GM18868 (cell line): Measurements from ENCODE around the gene ART1.
"Not testable (repeated sequence)": the region's sequence is repeated elsewhere in the genome, so short reads cannot be mapped to it uniquely, and the experiment has no call there.

ENCODE experiments used
- ATAC-seq: cut with Tn5 transposase; IDR thresholded peaks from one replicate; pipeline ENCODE4 v1.9.1; 2021; ENCODE audit warnings: mild to moderate bottlenecking, moderate library complexity; ENCODE audit not compliant: unreplicated experiment

Gene ART1

DNA sequence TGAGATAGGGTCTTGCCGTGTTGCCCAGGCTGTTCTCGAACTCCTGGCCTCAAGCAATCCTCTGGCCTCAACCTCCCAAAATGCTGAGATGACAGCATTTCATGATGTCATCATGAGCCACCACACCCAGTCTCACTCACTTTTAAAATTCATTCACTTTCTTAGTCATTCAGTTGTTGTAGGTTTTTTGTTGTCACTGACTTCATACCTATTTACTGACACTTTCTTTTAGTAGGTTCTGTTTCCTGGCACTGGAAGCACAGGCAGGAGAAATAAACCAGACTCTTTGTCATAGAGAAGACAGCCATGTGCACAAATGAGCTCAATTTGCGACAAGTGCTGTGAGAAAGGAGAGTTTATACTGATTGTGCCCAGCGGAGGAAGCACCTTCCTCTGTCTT, 13.6 kb upstream of the ART1 start:
- ATAC-seq, result no peak

DNA sequence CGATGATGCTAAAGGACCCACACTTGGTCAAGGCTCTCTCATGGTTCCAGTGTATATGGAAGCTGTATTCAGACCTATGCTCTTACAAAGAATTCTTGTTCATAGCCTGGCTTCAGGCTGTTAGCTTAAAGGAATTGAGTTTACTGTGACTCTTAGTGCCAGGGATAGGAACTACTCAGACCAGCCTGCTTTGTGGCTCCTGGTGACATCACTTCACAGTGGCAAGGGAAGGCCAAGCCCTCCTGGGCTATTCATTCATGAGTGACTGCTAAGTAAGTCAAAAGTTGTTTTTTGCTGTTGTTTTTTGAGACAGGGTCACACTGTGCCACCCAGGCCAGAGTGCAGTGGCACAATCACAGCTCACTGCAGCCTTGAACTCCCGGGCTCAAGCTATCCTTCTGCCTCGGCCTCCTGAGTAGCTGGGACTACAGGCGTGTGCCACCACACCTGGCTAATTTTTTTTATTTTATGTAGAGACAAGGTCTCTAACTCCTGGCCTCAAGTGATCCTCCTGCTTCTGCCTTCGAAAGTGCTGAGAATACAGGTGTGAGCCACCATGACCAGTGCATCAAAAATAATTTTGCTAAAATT, 12.8 kb upstream of the ART1 start:
- ATAC-seq, result no peak

DNA sequence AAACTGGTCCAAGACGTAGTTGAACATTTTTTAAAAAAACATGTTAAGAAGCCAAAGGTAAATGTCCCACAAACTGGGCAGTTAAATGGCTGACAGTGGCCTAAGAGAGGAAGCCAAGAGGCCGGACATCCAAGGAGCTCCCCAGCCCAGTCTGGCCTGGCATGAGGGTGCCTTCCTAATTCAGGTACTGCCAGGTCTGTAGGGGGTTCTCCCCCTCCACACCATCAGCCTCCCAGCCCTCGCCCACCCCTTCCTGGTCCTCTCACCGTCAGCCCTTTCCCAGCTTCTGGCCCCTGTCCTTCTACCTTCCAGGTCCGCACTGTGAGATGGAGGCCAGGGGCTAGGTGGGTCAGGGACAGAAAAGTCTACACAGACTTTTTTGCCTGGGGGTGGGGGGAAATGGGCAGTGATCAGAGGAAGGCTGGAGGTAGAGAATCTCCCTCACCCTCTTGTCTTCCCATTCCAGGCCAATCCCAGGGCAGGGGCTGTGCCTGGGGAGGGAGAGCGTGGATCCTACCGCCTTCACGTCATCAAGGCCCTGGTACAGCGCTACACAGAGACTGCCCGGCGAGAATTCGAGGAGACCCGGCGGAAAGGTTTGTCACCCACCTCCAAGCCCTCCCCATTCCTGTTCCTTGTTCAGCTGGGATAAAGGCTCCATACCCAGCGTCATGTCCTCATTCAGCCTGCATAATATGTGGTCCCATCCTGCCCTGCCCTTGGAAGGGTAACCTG, 9.1 kb upstream of the ART1 start:
- no peak for ATAC-seq

DNA sequence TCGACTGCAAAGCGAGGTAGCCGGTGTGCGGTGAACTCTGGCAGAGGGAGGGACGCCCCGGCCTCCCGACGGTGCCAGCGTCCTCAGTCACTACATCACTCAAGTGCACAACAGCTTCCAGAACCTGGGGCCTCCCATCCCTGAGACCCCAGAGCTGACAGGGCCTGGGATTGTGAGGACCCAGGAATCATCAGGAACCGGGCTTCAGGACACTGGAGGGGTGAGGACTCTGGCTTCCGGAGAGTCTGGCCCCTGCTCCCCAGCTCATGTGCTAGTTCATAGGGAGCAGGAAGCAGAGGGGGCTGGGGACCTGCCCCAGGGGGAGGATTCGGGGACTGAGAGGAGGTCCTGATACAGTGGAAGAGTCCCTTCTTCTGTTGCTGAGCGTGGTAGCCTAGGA, 7.7 kb upstream of the ART1 start:
- ATAC-seq, result no peak

DNA sequence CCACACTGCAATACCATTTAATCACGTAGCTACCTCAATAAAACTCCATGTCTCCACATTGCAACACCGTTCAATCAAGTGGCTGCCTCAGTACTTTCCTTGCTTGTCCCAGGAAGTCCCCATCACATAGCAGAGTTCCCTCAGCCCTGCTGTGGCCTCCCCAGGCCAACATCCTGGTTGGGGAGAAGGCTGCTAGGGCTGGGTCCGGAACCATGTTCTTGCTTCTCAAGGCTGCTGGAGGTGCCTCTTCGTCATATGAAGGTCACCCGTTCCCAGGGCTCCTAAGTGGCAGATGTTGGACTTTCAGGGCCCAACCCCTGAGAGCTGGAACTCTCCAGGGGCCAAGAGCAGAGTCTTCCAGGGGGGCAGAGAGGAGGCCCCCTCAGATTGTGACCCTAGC, 6.4 kb upstream of the ART1 start:
- ATAC-seq, result no peak

DNA sequence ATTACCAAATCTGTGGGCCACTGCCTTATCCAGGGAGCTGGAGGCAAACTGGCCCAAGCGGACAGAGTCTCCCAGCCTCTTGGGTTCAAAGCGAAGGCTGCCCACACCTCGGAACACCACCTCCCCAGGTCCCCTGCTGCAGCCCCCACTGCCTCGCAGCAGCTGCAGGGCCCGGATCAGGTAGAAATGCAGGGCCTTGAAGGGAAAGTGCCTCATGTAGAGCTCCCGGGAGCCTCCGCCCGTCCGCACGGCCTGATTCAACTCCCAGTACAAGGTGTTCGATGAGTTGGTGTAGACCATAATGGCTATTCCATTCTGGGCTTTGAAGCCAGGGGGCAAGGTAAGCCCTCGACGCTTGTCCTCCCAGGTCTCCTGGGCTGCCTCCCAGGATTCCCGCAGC, 5.1 kb upstream of the ART1 start:
- ATAC-seq, result no peak

DNA sequence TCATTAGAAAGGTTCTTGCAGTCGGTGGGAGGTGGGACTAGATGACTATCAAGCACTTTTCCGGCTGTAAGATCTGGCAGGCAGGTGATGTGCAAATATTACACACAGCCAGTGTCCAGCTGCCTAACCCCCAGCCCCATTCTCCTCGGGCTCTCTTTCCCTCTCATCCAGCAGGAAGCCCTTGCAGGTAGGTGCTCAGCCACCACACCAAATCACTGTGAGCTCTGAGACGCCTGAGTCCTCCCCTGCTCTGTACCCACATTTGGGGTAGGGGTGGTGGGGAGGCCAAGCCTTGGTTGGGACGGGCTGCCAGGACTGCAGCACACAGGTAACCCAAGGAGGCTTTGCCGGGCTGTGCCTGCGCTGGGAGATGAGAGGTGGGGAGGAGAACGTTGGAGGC, 3.7 kb upstream of the ART1 start:
- no peak for ATAC-seq

DNA sequence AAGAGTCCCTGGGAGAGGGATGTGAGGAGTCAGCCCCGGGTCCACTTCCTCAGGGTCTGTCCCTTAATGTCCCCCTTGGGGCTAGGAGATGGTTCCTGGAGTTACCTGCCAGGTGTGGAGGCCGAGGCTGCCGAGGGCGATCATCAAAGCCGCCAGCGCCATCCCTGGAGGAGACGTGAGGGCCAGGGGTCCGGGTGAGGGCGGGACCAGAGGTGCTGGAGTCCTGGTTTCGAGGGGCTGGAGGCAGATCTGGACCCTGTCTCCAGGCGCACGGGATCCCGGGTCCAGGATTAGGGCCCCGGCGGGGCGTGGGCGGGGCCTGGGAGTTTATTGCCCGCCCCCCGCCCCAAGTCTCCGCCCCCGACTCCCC, 3.2 kb upstream of the ART1 start, which contains the start of gene ART5:
TSS of gene ART5 (minus strand) at position 292 of the 370 bp plus-strand sequence. CDS start at position 162, 130 bp downstream.
- no peak for ATAC-seq

DNA sequence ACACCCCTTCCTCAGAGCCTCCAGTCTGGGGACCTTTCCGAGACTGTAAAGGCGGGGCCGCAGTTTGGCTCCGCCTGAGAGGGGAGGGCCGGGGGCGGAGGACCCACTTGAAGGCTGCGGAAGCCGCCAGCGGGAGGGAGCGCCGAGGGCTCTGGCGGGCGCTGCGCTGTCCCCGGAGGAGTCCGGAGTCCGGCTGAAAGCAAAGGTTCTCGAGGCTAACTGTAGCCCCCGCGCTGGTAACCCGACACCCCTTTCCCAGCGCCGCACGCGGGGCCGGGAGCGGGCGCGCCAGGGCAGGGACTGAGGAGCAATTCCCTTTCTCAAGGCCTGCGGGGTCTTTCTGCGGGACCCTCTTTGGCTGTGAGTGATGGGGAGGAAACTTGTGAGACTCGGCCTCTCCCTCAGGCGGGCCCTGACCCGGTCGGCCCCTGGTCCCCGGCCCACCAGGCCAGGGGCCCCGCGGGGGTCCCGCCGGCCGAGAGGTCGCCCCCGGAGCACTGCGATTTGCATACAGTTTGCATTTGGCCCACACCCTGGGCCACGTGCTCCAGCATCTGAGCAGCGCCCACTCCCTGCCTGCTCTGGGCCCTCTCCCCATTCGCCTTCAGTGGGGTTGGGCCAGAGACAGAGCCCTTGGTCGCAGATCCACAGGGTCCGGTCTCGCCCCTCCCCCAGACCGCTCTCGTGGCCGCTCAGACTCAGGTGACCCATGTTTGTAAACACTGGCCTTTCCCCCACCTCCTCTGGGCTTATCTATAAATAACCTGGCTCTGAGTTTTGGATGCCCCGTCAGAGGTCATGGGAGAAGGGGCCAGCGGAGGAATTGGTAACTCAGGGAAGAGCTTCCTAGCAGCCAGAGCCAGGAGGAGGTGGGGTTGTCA, 2.6 kb upstream of the ART1 start:
- ATAC-seq, result peak; percentile 76

DNA sequence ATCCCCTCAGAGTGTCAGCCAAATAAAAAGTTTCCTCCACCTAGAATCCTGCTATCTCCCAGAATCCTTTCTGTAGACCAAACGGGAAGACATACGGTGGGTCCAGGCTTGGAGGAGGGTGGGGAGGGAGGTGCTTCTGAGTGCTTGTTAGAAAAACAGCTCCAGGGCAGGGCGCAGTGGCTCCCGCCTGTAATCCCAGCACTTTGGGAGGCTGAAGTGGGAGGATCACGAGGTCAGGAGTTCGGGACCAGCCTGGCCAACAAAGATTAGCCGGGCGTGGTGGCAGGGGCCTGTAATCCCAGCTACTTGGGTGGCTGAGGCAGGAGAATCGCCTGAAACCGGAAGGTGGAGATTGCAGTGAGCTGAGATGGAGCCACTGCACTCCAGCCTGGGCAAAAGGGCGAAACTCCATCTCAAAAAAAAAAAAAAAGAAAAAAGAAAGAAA, 1.8 kb upstream of the ART1 start:
- ATAC-seq, result not testable (repeated sequence)

DNA sequence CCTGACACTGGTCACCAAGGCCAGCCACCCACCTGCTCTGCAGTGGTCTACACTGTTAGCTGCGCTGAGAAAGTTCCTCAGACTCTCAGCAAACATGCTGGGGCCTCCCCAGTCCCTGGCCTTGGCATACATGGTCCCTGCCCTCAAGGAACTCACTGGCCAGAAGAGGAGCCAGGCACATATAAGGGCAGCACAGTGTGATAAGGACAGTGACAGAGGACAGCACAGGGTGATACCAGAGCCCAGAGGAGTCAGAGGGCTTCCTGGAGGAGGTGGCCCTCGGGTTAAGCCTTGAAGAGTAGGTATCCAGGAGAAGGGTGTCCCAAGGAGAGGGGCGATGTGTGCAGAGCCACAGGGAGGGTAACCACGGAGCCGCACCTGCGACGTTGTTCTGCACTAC, 624 bp downstream of the ART1 start:
- no peak for ATAC-seq

DNA sequence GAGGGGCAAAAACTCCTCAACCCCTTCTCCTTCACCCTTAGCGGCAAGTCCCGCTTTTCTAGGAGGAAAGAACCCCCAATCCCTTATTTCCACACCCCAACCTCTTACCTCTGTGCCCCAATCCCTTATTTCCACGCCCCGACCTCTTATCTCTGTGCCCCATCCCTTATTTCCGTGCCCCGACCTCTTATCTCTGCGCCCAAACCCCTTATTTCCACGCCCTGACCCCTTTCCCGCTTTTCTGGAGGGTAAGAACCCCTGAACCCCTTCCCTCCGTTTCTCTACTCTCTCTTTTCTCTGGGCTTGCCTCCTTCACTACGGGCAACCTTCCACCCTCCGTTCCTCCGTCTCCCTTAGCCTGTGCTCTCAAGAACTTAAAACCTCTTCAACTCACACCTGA, 3.9 kb downstream of the ART1 start:
- not testable (repeated sequence) for ATAC-seq

DNA sequence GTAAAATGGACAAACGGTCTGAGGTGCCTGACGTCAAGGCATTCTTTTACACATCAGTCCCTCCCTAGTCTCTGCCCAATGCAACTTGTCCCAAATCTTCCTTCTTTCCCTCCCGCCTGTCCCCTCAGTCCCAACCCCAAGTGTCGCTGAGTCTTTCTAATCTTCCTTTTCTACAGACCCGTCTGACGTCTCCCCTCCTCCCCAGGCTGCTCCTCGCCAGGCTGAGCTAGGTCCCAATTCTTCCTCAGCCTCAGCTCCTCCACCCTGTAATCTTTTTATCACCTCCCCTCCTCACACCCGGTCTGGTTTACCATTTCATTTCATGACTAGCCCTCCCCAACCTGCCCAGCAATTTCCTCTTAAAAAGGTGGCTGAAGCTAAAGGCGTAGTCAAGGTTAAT, 4.4 kb downstream of the ART1 start:
- ATAC-seq, result not testable (repeated sequence)

DNA sequence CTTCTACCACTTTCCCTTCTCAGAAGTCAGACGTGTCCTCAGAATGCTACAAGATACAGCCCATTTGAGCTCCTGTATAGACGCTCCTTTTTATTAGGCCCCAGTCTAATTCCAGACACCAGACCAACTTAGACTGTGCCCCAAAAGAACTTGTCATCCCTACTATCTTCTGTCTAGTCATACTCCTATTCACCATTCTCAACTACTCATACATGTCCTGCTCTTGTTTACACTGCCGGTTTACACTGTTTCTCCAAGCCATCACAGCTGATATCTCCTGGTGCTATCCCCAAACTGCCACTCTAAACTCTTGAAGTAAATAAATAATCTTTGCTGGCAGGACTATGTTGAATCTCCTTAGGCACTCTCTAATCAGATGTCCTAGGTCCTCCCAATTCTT, 7.6 kb downstream of the ART1 start:
- not testable (repeated sequence) for ATAC-seq

DNA sequence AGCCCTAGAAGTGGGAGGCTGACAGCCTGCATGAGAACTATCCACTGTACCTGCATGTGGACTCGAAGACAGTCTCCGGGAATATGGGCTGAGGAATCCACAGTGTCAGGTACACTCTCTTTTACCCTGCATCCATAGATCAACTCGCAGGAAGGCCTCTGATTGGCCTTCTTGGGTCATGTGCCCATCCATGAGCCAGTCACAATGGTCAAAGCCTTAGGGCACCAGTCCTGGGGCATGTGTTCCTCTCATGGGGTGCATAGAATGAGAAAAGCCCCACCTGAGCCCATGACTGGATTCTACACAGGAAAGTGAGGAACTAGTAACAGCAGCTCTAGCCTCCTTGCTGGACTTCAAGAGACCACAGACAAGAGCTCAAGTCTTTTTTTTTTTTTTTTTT, 10.6 kb downstream of the ART1 start:
- ATAC-seq, result no peak

DNA sequence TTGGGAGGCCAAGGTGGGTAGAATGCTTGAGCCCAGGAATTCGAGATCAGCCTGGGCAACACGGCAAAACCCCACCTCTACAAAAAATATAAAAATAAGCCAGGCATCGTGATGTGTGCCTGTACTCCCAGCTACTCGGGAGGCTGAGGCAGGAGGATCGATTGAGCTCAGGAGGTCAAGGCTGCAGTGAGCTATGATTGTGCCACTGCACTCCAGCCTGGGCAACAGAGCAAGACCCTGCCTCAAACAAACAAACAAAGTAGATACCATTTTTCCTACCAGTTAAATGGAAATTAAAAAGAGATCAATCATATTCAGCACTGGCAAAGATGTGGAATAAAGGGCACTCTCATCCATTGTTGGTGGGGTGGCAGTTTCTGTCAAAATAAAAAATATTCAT, 12.4 kb downstream of the ART1 start:
- not testable (repeated sequence) for ATAC-seq

DNA sequence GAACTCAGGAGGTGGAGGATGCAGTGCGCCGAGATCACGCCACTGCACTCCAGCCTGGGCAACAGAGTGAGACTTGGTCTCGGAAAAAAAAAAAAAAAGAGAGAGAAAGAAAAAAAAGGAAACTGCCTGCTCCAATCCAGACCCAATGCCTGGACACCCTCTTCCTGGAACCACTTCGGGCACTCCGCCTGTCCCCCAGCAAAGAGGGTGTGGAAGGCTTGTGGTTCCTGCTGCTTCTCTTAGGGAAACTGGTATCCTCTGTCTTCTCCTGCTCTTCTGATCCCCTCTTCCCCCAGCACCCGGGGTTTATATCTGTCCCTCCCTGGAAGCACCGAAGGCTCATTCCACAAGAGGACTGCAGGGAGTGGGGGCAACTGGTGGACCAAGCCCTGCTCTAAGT, 13.3 kb downstream of the ART1 start:
- no peak for ATAC-seq

DNA sequence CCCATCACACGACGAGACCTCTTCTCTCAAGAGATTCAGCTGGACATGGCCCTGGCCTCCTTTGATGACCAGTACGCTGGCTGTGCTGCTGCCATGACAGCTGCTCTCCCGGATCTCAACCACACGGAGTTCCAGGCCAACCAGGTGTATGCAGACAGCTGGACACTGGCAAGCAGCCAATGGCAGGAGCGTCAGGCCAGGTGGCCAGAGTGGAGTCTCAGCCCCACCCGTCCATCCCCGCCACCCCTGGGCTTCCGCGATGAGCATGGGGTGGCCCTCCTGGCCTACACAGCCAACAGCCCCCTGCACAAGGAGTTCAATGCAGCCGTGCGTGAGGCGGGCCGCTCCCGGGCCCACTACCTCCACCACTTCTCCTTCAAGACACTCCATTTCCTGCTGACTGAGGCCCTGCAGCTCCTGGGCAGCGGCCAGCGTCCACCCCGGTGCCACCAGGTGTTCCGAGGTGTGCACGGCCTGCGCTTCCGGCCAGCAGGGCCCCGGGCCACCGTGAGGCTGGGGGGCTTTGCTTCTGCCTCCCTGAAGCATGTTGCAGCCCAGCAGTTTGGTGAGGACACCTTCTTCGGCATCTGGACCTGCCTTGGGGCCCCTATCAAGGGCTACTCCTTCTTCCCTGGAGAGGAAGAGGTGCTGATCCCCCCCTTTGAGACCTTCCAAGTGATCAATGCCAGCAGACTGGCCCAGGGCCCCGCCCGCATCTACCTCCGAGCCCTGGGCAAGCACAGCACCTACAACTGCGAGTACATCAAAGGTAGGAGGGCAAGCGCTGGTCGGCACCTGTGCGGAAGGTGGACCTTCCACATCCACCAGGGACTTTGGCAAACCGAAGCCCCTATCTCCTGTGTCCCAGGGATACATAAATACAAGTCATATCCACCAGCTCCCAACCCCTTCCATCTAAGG, 14.9 kb downstream of the ART1 start:
- no peak for ATAC-seq

DNA sequence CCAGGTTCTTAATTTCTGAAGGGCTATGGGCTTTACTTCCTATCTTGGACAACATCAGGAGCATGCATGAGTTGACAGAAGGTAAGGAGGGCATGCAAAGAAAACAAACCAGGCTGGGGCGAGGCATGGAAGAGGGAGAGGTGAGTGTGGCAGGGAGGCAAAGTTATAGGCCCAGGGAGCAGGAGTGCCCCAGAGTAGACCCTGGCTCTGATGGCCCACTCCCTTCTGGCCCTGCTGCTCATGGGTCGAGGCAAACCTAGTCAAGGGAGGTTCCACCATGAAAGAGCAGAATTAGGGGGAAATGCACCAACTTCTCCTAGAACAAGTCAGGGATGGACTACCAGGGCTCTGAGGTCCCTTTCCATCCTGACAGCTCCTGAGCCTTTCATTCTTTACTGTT, 16.0 kb downstream of the ART1 start:
- ATAC-seq, result no peak

DNA sequence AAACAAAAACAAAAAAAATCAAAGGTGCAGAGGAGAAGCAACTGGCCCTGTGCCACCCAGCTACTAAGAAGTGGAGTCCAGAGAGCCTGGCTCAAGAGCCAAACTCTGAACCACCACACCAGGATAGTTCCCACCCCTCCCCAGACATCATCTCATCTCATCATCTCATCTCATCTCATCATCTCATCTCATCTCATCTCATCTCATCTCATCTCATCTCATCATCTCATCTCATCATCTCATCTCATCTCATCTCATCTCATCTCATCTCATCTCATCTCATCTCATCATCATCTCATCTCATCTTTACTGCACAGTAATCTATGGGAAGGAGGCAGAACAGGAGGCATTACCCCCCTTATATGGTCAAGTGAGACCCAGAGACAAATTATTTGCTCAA, 17.9 kb downstream of the ART1 start:
- no peak for ATAC-seq
